Lower lobe of right lung (tissue), 2 donors: ENCODE results near the gene PNPO. TPM values are rescaled to one million over a fixed set of nuclear protein-coding genes. Genes with fewer than 3 reads are reported as not detected.

Experiments used
- ATAC-seq, 2 donors: fragments of 200-7000 bp; cut with Tn5 transposase; one replicate each; pipeline ENCODE4 v1.9.1; 2020 to 2022; ENCODE audit warnings: mild to moderate bottlenecking in 2 of 2, moderate library complexity in 2 of 2
- DNase-seq: peaks from one replicate; pipeline ENCODE4 v3.0.0-alpha.2; 2020
- H3K27ac ChIP-seq: fragments of 200-600 bp; one replicate; pipeline ENCODE4 v1.8.0; 2022
- H3K27me3 ChIP-seq: fragments of 200-600 bp; one replicate; pipeline ENCODE4 v1.8.0; 2022; ENCODE audit warnings: low read depth
- H3K36me3 ChIP-seq: fragments of 200-600 bp; one replicate; pipeline ENCODE4 v1.8.0; 2022; ENCODE audit warnings: mild to moderate bottlenecking
- H3K4me1 ChIP-seq: fragments of 200-600 bp; one replicate; pipeline ENCODE4 v1.8.0; 2022
- H3K4me3 ChIP-seq: fragments of 200-600 bp; one replicate; pipeline ENCODE4 v1.8.0; 2022; ENCODE audit warnings: mild to moderate bottlenecking
- H3K9me3 ChIP-seq: fragments of 200-600 bp; one replicate; pipeline ENCODE4 v1.8.0; 2022
- intact Hi-C: fragments of 100-400 bp; cut with DNase I; formaldehyde crosslinking; loops from one replicate; pipeline ENCODE4 v1.11.0; 2022
- total RNA-seq: library from RNA; stranded (reverse); fragmentation: NEBNext Ultra II Directional; extraction: Animal tissue kit (Norgen Biotek cat#: 25700); gene quantifications from one replicate; pipeline ENCODE4 v1.2.1, GENCODE V29; 2021
- TF ChIP-seq, protein P1 (sequence below): fragments of 200-600 bp; IDR thresholded peaks from one replicate; pipeline ENCODE4 v1.8.0; 2022; ENCODE audit warnings: antibody characterized with exemption, mild to moderate bottlenecking
- donor health status: DM: no; HTN: yes; CAD: no; lungs with severe emphysema.

Gene PNPO
- total RNA-seq, 1 donor from 2014 or later: 29.2 TPM

DNA sequence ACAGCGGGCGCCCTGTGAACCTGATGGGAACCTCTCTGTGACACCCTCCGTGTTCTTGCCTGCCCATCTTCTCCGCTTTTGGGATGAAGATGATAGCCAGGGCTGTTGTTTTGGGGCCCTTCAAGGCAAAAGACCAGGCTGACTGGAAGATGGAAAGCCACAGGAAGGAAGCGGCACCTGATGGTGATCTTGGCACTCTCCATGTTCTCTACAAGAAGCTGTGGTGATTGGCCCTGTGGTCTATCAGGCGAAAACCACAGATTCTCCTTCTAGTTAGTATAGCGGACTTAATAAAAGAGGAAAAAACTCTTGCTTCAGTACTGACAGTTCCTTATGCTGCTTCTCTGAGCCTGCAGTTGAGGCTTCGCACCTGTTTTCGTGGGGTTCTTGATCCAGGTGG lies 40.1 kb downstream of the PNPO start:
- peaks cover 70% of the 10 kb centered on the region for H3K36me3 ChIP-seq
- no peak overlapping the region for H3K4me3 ChIP-seq
- H3K4me1 ChIP-seq: peaks cover 15% of the 10 kb centered on the region
- DNase-seq: no peak
- TF ChIP-seq, protein P1, sequence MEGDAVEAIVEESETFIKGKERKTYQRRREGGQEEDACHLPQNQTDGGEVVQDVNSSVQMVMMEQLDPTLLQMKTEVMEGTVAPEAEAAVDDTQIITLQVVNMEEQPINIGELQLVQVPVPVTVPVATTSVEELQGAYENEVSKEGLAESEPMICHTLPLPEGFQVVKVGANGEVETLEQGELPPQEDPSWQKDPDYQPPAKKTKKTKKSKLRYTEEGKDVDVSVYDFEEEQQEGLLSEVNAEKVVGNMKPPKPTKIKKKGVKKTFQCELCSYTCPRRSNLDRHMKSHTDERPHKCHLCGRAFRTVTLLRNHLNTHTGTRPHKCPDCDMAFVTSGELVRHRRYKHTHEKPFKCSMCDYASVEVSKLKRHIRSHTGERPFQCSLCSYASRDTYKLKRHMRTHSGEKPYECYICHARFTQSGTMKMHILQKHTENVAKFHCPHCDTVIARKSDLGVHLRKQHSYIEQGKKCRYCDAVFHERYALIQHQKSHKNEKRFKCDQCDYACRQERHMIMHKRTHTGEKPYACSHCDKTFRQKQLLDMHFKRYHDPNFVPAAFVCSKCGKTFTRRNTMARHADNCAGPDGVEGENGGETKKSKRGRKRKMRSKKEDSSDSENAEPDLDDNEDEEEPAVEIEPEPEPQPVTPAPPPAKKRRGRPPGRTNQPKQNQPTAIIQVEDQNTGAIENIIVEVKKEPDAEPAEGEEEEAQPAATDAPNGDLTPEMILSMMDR: no peak
- no peaks in the 10 kb centered on the region for H3K9me3 ChIP-seq
- no peaks in the 10 kb centered on the region for H3K27me3 ChIP-seq
- intact Hi-C loops: no loop called here
- no peak overlapping the region for H3K27ac ChIP-seq
- no peak for ATAC-seq

DNA sequence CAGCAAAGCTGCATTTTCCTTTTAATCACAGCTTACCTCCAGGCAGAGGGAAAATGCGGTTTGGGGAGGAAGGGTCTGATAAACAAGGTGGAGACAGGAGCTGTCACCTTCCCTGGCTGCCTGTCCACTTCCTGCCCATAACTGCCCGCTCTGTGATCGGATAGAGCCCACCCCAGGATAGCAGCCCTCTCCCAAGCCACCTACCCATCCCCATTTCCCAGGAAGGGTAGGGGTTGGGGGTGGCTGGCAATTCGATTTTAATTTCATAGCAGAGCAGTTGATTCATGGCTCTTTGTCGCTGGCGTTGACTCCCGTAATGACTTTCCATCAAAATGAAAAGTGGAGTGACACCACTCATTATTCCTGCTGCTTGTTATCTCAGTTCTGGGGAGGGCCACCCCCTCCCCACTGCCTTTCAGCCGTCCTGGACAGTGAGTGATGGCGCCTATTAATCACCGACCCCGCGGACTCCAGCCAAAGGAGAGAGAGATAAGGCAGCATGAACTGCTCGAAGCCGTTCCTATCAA lies 40.8 kb downstream of the PNPO start:
- Histone ChIP-seq H3K9me3 (no peaks in the 10 kb centered on the region), H3K36me3 (peaks cover 63% of the 10 kb centered on the region), H3K27me3 (no peaks in the 10 kb centered on the region), H3K4me1 (peaks cover 15% of the 10 kb centered on the region), H3K27ac (no peak overlapping the region), H3K4me3 (no peak overlapping the region)
- ATAC-seq (no peak), DNase-seq (no peak)
- intact Hi-C loops: no loop called here
- TF ChIP-seq, protein P1: no peak

DNA sequence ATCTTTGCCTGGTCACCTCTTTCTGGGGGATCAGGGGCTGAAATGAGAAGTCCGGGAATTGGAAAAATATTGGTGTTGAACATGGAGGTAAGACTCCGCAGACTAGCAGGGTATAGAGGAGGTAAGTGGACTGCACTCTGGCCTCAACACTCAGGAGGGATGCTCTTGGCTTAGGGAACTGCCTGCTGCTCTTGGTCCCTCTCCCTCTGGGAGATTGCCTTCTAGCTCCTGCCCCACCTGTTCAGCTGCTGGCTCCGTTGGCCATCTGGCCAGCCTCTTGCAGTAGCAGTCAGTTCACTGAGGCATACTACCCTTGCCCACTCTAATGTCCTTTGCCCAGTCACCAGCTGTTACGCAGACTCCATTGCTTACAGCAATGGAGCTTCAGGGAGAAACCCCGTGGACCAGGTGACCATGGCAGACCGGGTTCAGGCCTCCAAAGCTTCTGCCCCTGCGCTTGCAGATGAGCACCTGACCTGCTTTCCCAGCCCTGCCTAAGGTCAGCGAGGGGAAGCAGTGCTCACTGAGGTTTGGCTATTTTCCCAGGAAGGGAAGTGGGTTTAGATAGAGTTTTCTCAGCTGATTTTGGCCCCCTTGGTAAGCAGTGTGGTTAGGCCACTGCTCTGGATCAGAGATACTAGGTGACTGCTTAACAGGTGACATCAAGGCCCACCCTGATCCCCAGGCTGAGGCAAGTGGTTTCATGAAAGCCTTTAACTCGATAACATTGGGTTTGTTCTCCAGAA lies 41.4 kb downstream of the PNPO start:
- no peak for ATAC-seq
- Histone ChIP-seq H3K9me3 (no peaks in the 10 kb centered on the region), H3K4me3 (no peak overlapping the region), H3K36me3 (peaks cover 56% of the 10 kb centered on the region), H3K27ac (no peak overlapping the region), H3K27me3 (no peaks in the 10 kb centered on the region), H3K4me1 (peaks cover 17% of the 10 kb centered on the region)
- DNase-seq: no peak
- intact Hi-C loops: no loop called here
- TF ChIP-seq, protein P1: no peak

DNA sequence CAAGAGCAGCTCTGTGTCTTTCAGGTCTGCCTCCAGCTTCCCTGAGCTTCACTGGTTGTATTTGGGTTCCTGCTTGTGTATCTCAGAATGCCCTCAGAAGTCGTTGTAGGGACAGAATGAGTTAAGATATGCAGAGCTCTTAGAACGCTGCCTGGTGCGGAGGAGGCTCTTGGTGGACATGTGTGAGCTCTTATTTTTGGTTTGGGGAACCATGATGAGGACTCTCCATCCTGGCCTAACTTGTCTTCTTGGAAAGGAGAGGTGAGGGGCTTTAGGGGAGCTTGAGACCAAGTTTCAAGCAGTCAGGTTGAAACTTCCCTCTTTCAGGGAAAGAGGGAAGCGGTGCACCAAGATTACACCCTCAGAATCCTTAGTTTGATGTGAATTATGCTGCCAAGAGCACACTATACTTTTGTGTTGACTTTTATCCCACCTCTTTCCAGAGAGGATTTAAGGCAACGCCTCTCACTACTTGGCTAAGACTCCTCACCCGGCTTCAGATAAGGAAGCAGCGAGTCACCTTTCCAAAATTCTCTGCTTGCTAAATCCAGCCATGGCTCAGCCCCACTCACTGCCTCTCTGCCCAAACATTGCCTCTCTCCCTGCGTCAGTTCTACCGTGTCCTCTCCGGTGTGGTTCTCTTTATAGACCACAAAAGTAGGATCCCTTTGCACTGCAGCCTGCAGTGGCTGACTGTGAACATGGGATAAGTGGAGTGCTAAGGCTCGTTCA lies 42.3 kb downstream of the PNPO start:
- no peaks in the 10 kb centered on the region for H3K9me3 ChIP-seq
- H3K27me3 ChIP-seq: no peaks in the 10 kb centered on the region
- no peak overlapping the region for H3K4me3 ChIP-seq
- peaks cover 48% of the 10 kb centered on the region for H3K36me3 ChIP-seq
- intact Hi-C loops: no loop called here
- no peak for ATAC-seq
- peaks cover 19% of the 10 kb centered on the region for H3K4me1 ChIP-seq
- H3K27ac ChIP-seq: no peak overlapping the region
- TF ChIP-seq, protein P1: no peak
- DNase-seq: no peak

DNA sequence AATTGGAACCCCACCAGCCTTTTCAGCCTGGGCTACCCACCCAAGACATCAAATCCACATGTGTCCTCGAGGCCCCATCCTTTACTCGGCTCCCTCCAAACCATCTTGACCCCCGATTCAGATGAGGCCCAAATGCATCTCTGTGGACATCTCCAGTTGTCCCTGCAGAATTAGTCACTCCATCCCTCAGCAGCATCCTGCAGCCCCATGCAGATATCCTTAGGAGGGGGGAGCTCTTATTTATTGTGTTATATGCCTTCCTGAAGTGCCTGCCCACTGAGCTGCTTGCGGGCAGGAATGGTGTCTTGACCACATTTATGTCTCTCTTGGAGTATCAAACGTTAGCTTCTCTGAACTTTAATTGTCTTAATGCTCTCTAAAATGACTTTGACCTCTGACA lies 45.1 kb downstream of the PNPO start:
- Histone ChIP-seq H3K4me3 (no peak overlapping the region), H3K9me3 (no peaks in the 10 kb centered on the region), H3K27ac (no peak overlapping the region), H3K27me3 (no peaks in the 10 kb centered on the region), H3K36me3 (peaks cover 19% of the 10 kb centered on the region), H3K4me1 (peaks cover 19% of the 10 kb centered on the region)
- ATAC-seq: no peak
- no peak for DNase-seq
- intact Hi-C loops: no loop called here
- TF ChIP-seq, protein P1: no peak
